ENCODE results near the gene ADGRG2. TPM values are rescaled to one million over a fixed set of nuclear protein-coding genes. Genes with fewer than 3 reads are reported as not detected.

ADGRG2 gene
- total RNA-seq, 1 experiment from 2014 or later = not detected

- H3K79me2 ChIP-seq (ENCODE audit: insufficient read depth, low read length) = peaks cover 12% of the 10 kb centered on the region
- RAD21 ChIA-PET (ENCODE audit: low non-redundant PET in 1 of 2, low total read pairs in 2 of 2, uncharacterized antibody in 2 of 2, unreplicated experiment in 2 of 2) = interaction anchor here in 1 of 2 experiments (0.6 kb wide), 1 partner anchor 349 kb away, joined by 5 read pairs; no protein-coding TSS in a partner anchor
- H2AFZ ChIP-seq (ENCODE audit: low read depth, low read length, poor library complexity, severe bottlenecking) = peak overlapping the region; percentile 16
- TF ChIP-seq FOSL1 (IDR thresholded peaks at IDR 0.05; ENCODE audit: low read depth) = no peak
- no peak for TF ChIP-seq SIN3A (IDR thresholded peaks at IDR 0.05; ENCODE audit: low read depth)
- TF ChIP-seq CEBPB (IDR thresholded peaks at IDR 0.05; ENCODE audit: low read depth) = no peak
- no peak for TF ChIP-seq SRF (IDR thresholded peaks at IDR 0.05; ENCODE audit: low read depth)
- no peak for TF ChIP-seq ZNF274 (IDR thresholded peaks at IDR 0.05; ENCODE audit: low read depth, low read length)
- peak; percentile 45 for TF ChIP-seq SP1 (IDR thresholded peaks at IDR 0.05; ENCODE audit: low read depth)
- TF ChIP-seq EZH2phosphoT487 (IDR thresholded peaks at IDR 0.05; ENCODE audit: borderline replicate concordance) = no peak
- TF ChIP-seq POLR2AphosphoS5 (IDR thresholded peaks at IDR 0.05; ENCODE audit: low read depth, low read length) = peak; percentile 72
- peak; percentile 44; the same call in 1 of the 2 replicates for TF ChIP-seq MAX (IDR thresholded peaks at IDR 0.05)
- TF ChIP-seq EZH2 (IDR thresholded peaks at IDR 0.05) = no peak
- TF ChIP-seq EGR1 (IDR thresholded peaks at IDR 0.05; ENCODE audit: low read depth) = peak; percentile 55; the same call in 1 of the 2 replicates
- TF ChIP-seq JUND (IDR thresholded peaks at IDR 0.05) = no peak
- TF ChIP-seq CBX3 (IDR thresholded peaks at IDR 0.05; ENCODE audit: low read depth) = no peak
- no peak for TF ChIP-seq ATF3 (IDR thresholded peaks at IDR 0.05)
- TF ChIP-seq CTCF (IDR thresholded peaks at IDR 0.05 in 2 of 3, conservative IDR thresholded peaks at IDR 0.05 in 1 of 3; ENCODE audit: borderline replicate concordance in 1 of 3, insufficient read depth in 1 of 3, low read depth in 2 of 3, low read length in 2 of 3) = peak in 1 of 3 experiments; percentile 41; a peak in 2 of 6 replicates
- no peak for TF ChIP-seq YY1 (IDR thresholded peaks at IDR 0.05; ENCODE audit: extremely low read depth, insufficient replicate concordance, low read depth, low read length)
- peak; percentile 11 for TF ChIP-seq TCF7L2 (IDR thresholded peaks at IDR 0.05; ENCODE audit: borderline replicate concordance, extremely low read depth, insufficient read depth, insufficient read length)
- TF ChIP-seq REST (IDR thresholded peaks at IDR 0.05; ENCODE audit: low read depth) = no peak
- no peak; the same call in 1 of the 2 replicates for TF ChIP-seq ZFX (IDR thresholded peaks at IDR 0.05)
Observed at GRCh38 chrX:18984381-18985185, 137.7 kb downstream of the ADGRG2 start.

More at GRCh38 chrX:18984381-18985185, 137.7 kb downstream of the ADGRG2 start:
- intact Hi-C loops (cut with micrococcal nuclease) = no loop called here
- H3K9me2 ChIP-seq (ENCODE audit: insufficient read depth) = no peaks in the 10 kb centered on the region
- POLR2A ChIA-PET = no interaction called here
- peak overlapping the region; percentile 66 to 75 for H3K4me3 ChIP-seq (replicated peaks in 1 of 2; ENCODE audit: low read depth in 1 of 2, low read length in 2 of 2)
- H3K27me3 ChIP-seq (ENCODE audit: insufficient read depth, low read length) = no peaks in the 10 kb centered on the region
- ATAC-seq (peak; percentile 84), DNase-seq (ENCODE audit: low read depth, low spot score) (peak; percentile 62)
- no peaks in the 10 kb centered on the region for H3K9me3 ChIP-seq (ENCODE audit: control insufficient read depth in 1 of 2, insufficient read depth in 1 of 2, low read depth in 1 of 2, low read length in 2 of 2)
- H3K9ac ChIP-seq (ENCODE audit: low read length) = peak overlapping the region; percentile 79
- H4K20me1 ChIP-seq (ENCODE audit: insufficient read depth) = no peaks in the 10 kb centered on the region
- peak overlapping the region; percentile 81 for H3K4me2 ChIP-seq (ENCODE audit: low read length)
- H3K4me1 ChIP-seq (ENCODE audit: control insufficient read depth in 1 of 2, insufficient read depth in 2 of 2, low read length in 2 of 2) = no peaks in the 10 kb centered on the region; a peak in 1 of 4 replicates
- H3K36me3 ChIP-seq (ENCODE audit: control insufficient read depth in 1 of 2, insufficient read depth in 2 of 2, low read length in 2 of 2) = no peaks in the 10 kb centered on the region
- H3K27ac ChIP-seq (ENCODE audit: low read depth, low read length) = peak overlapping the region; percentile 86
- CTCF ChIA-PET = no interaction called here
- BruUV-seq (replicated peaks) = no TSS peak

All from HCT116 (cell line).